NCI-H774 (cell line): ENCODE data around the gene KLHL29.

ENCODE experiments used
- DNase-seq: peaks from one replicate; lab custom pipeline; 2025; lab: John Stamatoyannopoulos, UW

KLHL29 gene

GRCh38 chr2:23493846-23494245, 108.9 kb downstream of the KLHL29 start:
- no peak for DNase-seq

GRCh38 chr2:23494286-23494685, 109.3 kb downstream of the KLHL29 start:
- no peak for DNase-seq

- no peak for DNase-seq
Observed at GRCh38 chr2:23495661-23496114, 110.7 kb downstream of the KLHL29 start.

- no peak for DNase-seq
Observed at GRCh38 chr2:23496456-23496855, 111.5 kb downstream of the KLHL29 start.

GRCh38 chr2:23497063-23497462, 112.1 kb downstream of the KLHL29 start:
- DNase-seq, result no peak

GRCh38 chr2:23497536-23497935, 112.6 kb downstream of the KLHL29 start:
- no peak for DNase-seq

GRCh38 chr2:23498943-23499342, 114.0 kb downstream of the KLHL29 start:
- DNase-seq, result no peak

- no peak for DNase-seq
Observed at GRCh38 chr2:23499439-23499838, 114.5 kb downstream of the KLHL29 start.

GRCh38 chr2:23500836-23501235, 115.9 kb downstream of the KLHL29 start:
- no peak for DNase-seq

GRCh38 chr2:23502096-23502495, 117.1 kb downstream of the KLHL29 start:
- DNase-seq, result no peak

- no peak for DNase-seq
Observed at GRCh38 chr2:23503097-23503496, 118.1 kb downstream of the KLHL29 start.

GRCh38 chr2:23503682-23504081, 118.7 kb downstream of the KLHL29 start:
- DNase-seq, result no peak

- no peak for DNase-seq
Observed at GRCh38 chr2:23504591-23504990, 119.6 kb downstream of the KLHL29 start.

GRCh38 chr2:23505218-23505983, 120.4 kb downstream of the KLHL29 start:
- no peak for DNase-seq

GRCh38 chr2:23505984-23506380, 121.0 kb downstream of the KLHL29 start:
- no peak for DNase-seq

- DNase-seq, result no peak
Observed at GRCh38 chr2:23506531-23507266, 121.7 kb downstream of the KLHL29 start.

- DNase-seq, result no peak
Observed at GRCh38 chr2:23507267-23508065, 122.5 kb downstream of the KLHL29 start.

GRCh38 chr2:23508066-23508390, 123.0 kb downstream of the KLHL29 start:
- DNase-seq, result no peak

GRCh38 chr2:23509103-23509502, 124.1 kb downstream of the KLHL29 start:
- DNase-seq, result no peak

- DNase-seq, result no peak
Observed at GRCh38 chr2:23509596-23510292, 124.8 kb downstream of the KLHL29 start.

GRCh38 chr2:23510471-23510870, 125.5 kb downstream of the KLHL29 start:
- DNase-seq, result peak; percentile 42

GRCh38 chr2:23512778-23513177, 127.8 kb downstream of the KLHL29 start:
- no peak for DNase-seq
